ENCODE measurements around the gene NUDCD2. TPM values are rescaled to one million over a fixed set of nuclear protein-coding genes. Genes with fewer than 3 reads are reported as not detected.

Gene NUDCD2
- total and polyA plus RNA-seq, 8 donors: 17.9 to 56.7 (median 48.6) TPM

- TF ChIP-seq, protein P1, sequence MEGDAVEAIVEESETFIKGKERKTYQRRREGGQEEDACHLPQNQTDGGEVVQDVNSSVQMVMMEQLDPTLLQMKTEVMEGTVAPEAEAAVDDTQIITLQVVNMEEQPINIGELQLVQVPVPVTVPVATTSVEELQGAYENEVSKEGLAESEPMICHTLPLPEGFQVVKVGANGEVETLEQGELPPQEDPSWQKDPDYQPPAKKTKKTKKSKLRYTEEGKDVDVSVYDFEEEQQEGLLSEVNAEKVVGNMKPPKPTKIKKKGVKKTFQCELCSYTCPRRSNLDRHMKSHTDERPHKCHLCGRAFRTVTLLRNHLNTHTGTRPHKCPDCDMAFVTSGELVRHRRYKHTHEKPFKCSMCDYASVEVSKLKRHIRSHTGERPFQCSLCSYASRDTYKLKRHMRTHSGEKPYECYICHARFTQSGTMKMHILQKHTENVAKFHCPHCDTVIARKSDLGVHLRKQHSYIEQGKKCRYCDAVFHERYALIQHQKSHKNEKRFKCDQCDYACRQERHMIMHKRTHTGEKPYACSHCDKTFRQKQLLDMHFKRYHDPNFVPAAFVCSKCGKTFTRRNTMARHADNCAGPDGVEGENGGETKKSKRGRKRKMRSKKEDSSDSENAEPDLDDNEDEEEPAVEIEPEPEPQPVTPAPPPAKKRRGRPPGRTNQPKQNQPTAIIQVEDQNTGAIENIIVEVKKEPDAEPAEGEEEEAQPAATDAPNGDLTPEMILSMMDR (IDR thresholded peaks at IDR 0.05): no peak
- DNase-seq (no peak), ATAC-seq (no peak)
- no peaks in the 10 kb centered on the region for H3K4me1 ChIP-seq
- H3K36me3 ChIP-seq: peaks cover 0 to 6% of the 10 kb centered on the region in 2 donors
- no peaks in the 10 kb centered on the region for H3K9me3 ChIP-seq
- no peak overlapping the region for H3K27ac ChIP-seq
- no peaks in the 10 kb centered on the region for H3K27me3 ChIP-seq
- H3K4me3 ChIP-seq: no peak overlapping the region
- intact Hi-C loops (cut with DNase I): no loop called here
Measured at GRCh38 chr5:163473635-163474243, 13.8 kb upstream of the NUDCD2 start.

DNA sequence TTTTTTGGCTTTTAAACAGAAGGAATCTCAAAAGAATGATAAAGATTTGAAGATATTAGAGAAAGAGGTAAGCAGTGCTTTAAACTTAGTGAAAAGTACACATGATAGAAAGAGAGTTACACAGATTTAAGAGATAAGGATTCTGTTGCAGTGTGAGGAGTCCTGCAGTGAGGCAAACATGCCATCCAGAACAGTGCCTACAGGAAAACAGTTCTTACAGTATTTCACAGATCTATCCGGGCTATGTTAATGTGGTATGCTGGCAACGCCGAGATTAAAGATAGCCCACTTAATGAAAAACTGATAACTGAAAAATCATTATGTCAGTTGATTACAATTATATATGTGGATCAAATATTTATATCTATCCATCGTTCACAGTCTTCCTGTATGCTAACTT lies 7.8 kb upstream of the NUDCD2 start:
- ATAC-seq (no peak), DNase-seq (no peak)
- Histone ChIP-seq H3K27ac (no peak overlapping the region), H3K4me3 (no peak overlapping the region), H3K27me3 (no peaks in the 10 kb centered on the region), H3K36me3 (peaks cover 0 to 5% of the 10 kb centered on the region in 2 donors), H3K4me1 (peaks cover 0 to 3% of the 10 kb centered on the region in 2 donors), H3K9me3 (no peaks in the 10 kb centered on the region)
- TF ChIP-seq, protein P1 (IDR thresholded peaks at IDR 0.05): no peak
- intact Hi-C loops (cut with DNase I): no loop called here

GRCh38 chr5:163463063-163463435 lies 3.1 kb upstream of the NUDCD2 start:
- TF ChIP-seq, protein P1 (IDR thresholded peaks at IDR 0.05): no peak
- no peaks in the 10 kb centered on the region for H3K27me3 ChIP-seq
- ATAC-seq (no peak), DNase-seq (no peak)
- H3K4me3 ChIP-seq: no peak overlapping the region
- H3K4me1 ChIP-seq: peaks cover 10 to 34% of the 10 kb centered on the region in 2 donors
- no peaks in the 10 kb centered on the region for H3K36me3 ChIP-seq
- intact Hi-C loops (cut with DNase I): no loop called here
- no peaks in the 10 kb centered on the region for H3K9me3 ChIP-seq
- H3K27ac ChIP-seq: no peak overlapping the region

DNA sequence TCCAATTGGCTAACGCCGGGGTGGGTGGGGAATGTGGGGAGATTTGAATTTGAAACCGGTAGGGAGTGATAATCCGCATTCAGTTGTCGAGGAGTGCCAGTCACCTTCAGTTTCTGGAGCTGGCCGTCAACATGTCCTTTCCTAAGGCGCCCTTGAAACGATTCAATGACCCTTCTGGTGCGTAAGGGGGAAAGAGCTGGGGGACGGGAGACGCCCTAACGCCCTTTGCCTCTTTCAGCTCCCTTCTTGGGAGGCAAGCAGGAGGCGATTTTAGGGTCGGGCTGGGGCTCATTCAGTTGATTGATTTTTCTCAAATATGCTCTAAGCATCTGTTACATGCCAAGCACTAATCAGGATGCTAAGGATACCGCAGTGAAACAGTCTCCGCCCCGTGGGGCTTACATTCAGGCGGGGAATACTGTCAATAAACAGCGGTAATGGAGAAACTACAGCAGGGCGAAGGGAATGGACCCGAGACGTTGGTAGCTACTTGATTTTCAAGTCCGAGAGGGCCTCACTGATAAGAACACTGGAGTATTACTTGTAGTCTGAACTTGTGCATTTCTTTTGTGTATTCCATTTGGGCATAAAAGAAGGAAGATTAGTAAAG lies 765 bp upstream of the NUDCD2 start, which contains the start of gene HMMR:
Gene HMMR (plus strand): TSS at position 71 of the 610 bp plus-strand sequence. CDS start 61 bp downstream, at position 132.
- Histone ChIP-seq H3K27me3 (no peaks in the 10 kb centered on the region), H3K4me1 (peaks cover 10 to 38% of the 10 kb centered on the region in 2 donors), H3K9me3 (no peaks in the 10 kb centered on the region), H3K27ac (peak within 1 kb of the TSS; percentile 94 to 96), H3K36me3 (peaks cover 0 to 5% of the 10 kb centered on the region in 2 donors), H3K4me3 (peak within 1 kb of the TSS; percentile 67 to 68)
- TF ChIP-seq, protein P1 (IDR thresholded peaks at IDR 0.05): no peak
- ATAC-seq: no peak
- DNase-seq: peak in 1 of 4 donors; percentile 44
- intact Hi-C loops (cut with DNase I): no loop called here

DNA sequence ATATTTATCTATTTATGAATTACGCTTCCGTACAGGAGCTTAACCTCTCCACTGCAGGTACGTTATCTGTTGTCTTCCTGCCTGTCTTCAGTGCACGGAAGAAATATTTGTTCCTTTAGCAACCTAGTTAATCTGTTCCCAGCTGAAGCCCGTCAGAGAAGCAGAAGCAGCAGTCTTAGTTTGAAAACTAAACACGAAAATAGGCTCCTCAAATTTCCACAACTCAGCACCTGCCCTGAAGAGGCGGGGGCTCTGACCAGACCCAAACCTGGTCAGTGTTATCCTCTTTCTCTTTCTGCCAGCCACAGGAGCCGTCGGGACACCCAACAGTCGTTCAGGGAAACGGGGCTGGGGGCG lies 462 bp downstream of the NUDCD2 start:
- H3K4me3 ChIP-seq: peak overlapping the region; percentile 67 to 68
- TF ChIP-seq, protein P1 (IDR thresholded peaks at IDR 0.05): no peak
- peak overlapping the region; percentile 94 to 96 for H3K27ac ChIP-seq
- intact Hi-C loops (cut with DNase I): no loop called here
- no peaks in the 10 kb centered on the region for H3K27me3 ChIP-seq
- peaks cover 0 to 17% of the 10 kb centered on the region in 2 donors for H3K36me3 ChIP-seq
- DNase-seq (no peak), ATAC-seq (peak; percentile 4)
- peaks cover 10 to 38% of the 10 kb centered on the region in 2 donors for H3K4me1 ChIP-seq
- H3K9me3 ChIP-seq: no peaks in the 10 kb centered on the region
